Kidney epithelial cell (primary cell): ENCODE data around the gene TNKS1BP1. TPM values are rescaled to one million over a fixed set of nuclear protein-coding genes. Genes with fewer than 3 reads are reported as not detected.

Experiments used
- DNase-seq: peaks from one replicate; pipeline ENCODE4 v3.0.0-alpha.2; 2010; ENCODE audit warnings: low read depth
- H3K27me3 ChIP-seq: 2 replicates; pipeline ENCODE4 v1.6.0; 2011; ENCODE audit warnings: low read length; ENCODE audit not compliant: control insufficient read depth, insufficient read depth
- H3K36me3 ChIP-seq: 2 replicates; pipeline ENCODE4 v1.5.1; 2011; ENCODE audit warnings: low read length; ENCODE audit not compliant: control insufficient read depth, insufficient read depth
- H3K4me3 ChIP-seq: 2 replicates; pipeline ENCODE4 v1.5.1; 2011; ENCODE audit warnings: low read depth, mild to moderate bottlenecking, control low read depth, low read length
- CTCF ChIP-seq: IDR thresholded peaks from 2 replicates; pipeline ENCODE4 v1.5.1; 2011; ENCODE audit warnings: mild to moderate bottlenecking, moderate library complexity, low read length, control low read depth, inconsistent platforms; ENCODE audit not compliant: insufficient read depth, poor library complexity, severe bottlenecking
- total RNA-seq: library from RNA; depleted of rRNA; stranded (reverse); fragments of >200 nt; gene quantifications from 2 replicates; pipeline ENCODE4 v1.2.3, GENCODE V29; 2015

The TNKS1BP1 gene
- total RNA-seq, 1 donor from 2014 or later: 93.2 TPM

DNA sequence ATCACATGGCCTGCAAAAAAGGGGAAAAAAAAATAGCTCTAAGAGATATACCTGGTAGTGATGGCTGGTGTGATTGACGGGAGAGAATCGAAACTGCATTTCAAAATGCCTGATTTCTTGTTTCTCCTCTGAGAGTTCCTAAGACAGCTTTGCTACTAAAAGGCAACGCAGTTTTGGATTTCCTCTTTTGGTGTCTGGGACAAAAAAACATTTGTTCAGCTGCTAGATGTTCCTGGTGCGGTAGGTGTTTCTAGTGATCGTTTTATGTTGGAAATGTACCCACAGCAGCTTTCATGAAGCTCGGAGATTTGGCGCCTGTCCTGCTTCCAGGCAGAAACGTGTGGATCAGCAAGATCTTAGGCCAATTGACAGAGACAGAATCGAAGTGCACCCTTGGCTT is 31.5 kb upstream of the TNKS1BP1 start:
- Histone ChIP-seq H3K36me3 (no peaks in the 10 kb centered on the region), H3K4me3 (no peak overlapping the region), H3K27me3 (peaks cover 2% of the 10 kb centered on the region)
- no peak for DNase-seq
- no peak for TF ChIP-seq CTCF

- no peak for DNase-seq
- peaks cover 2% of the 10 kb centered on the region for H3K27me3 ChIP-seq
- H3K4me3 ChIP-seq: no peak overlapping the region
- no peaks in the 10 kb centered on the region for H3K36me3 ChIP-seq
- no peak for TF ChIP-seq CTCF
Measured at GRCh38 chr11:57354699-57355098, 29.9 kb upstream of the TNKS1BP1 start.

- Histone ChIP-seq H3K4me3 (no peak overlapping the region), H3K36me3 (no peaks in the 10 kb centered on the region), H3K27me3 (peaks cover 2% of the 10 kb centered on the region)
- no peak for TF ChIP-seq CTCF
- DNase-seq: no peak
Measured at GRCh38 chr11:57353852-57354251, 29.1 kb upstream of the TNKS1BP1 start.

- Histone ChIP-seq H3K36me3 (no peaks in the 10 kb centered on the region), H3K4me3 (no peak overlapping the region), H3K27me3 (peaks cover 2% of the 10 kb centered on the region)
- no peak for TF ChIP-seq CTCF
- DNase-seq: no peak
Measured at GRCh38 chr11:57353446-57353845, 28.7 kb upstream of the TNKS1BP1 start.

DNA sequence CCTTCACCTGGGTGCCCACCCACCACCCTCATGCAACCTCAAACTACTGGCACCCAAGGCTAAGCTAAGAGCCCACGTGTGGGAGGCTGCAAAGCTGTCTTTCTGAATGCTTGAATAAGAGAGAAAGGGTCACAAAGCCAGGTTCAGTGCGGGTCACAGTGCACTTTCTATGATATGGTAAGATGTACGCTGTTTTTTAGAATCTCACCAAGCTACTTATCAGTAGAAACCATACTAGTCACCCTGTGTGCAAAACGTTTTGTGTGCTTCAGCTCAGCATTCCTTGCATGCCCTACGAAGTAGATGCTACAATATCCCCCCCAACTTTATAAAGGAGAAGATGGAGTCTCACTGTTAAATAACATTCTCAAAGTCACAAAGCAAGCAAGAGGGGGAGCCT is 28.3 kb upstream of the TNKS1BP1 start:
- H3K27me3 ChIP-seq: peaks cover 2% of the 10 kb centered on the region
- DNase-seq: no peak
- no peak overlapping the region for H3K4me3 ChIP-seq
- no peak for TF ChIP-seq CTCF
- H3K36me3 ChIP-seq: no peaks in the 10 kb centered on the region

GRCh38 chr11:57349491-57350274 is 24.9 kb upstream of the TNKS1BP1 start:
- DNase-seq: peak; percentile 14

More at GRCh38 chr11:57349491-57350274, 24.9 kb upstream of the TNKS1BP1 start:
- Histone ChIP-seq H3K36me3 (no peaks in the 10 kb centered on the region), H3K27me3 (peaks cover 2% of the 10 kb centered on the region), H3K4me3 (no peak overlapping the region)
- TF ChIP-seq CTCF: peak; percentile 90
